GM18507 (cell line): Measurements from ENCODE around the gene FOXJ3.
A peak's percentile ranks its signal among the peaks of the same experiment; 100 is the strongest.
"Not testable (repeated sequence)": the region's sequence is repeated elsewhere in the genome, so short reads cannot be mapped to it uniquely, and the experiment has no call there.

Source experiments
- DNase-seq: peaks from one replicate; pipeline ENCODE4 v3.0.0; 2011; ENCODE audit warnings: low read depth; ENCODE audit not compliant: insufficient read length; ENCODE audit errors: extremely low spot score
- FAIRE-seq: peaks from 2 replicates; lab custom pipeline; 2011; peaks lifted over from hg19 to GRCh38; lab: Jason Lieb, UNC

The FOXJ3 gene

DNA sequence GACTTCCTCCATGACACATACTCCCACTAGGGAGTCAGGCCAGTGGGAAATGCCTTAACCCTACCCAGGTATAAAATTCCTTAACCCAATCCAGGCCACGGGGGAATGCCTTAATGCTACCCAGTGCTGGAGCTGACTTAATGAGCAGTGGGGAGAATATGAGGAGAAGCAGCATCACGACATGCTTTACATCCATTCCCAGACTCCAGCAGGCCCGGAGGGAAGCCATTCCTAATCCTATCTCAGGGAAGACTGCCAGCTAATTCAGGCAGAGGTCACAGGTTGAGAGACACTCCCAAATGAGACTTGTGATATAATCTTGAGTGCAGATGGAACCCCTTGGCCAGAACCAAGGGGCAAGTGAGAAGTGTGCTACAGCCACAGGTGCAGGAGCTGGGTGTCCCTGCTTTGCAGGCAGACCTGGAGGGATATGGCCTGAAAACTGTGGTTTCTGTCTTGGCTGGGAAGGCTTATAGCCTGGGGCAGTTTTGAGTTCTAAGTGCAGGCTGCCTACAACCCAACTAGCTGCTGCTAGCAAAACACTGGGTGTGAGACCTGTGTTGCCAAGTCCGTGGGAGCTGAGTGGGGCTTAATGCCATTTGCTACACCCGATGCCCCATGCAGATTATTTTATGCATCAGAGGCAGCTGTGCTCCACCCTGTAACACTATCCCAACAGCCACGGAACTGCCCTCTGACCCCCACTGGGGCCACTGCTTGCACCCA, 125.3 kb downstream of the FOXJ3 start:
- DNase-seq (no peak), FAIRE-seq (no peak)

DNA sequence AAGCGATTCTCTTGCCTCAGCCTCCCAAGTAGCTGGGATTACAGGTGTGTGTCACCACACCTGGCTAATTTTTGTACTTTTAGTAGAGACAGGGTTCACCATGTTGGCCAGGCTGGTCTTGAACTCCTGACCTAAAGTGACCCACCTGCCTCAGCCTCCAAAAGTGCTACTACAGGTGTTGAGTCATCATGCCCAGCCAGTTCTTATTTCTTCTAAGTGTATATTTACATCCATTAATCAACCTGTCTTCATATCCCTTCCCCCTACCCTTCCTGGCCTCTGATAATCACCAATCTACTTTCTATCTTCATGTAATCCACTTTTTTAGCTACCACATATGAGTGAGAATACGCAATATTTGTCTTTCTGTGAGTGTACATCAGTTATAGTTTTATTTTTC, 128.1 kb downstream of the FOXJ3 start:
- not testable (repeated sequence) for DNase-seq, FAIRE-seq

DNA sequence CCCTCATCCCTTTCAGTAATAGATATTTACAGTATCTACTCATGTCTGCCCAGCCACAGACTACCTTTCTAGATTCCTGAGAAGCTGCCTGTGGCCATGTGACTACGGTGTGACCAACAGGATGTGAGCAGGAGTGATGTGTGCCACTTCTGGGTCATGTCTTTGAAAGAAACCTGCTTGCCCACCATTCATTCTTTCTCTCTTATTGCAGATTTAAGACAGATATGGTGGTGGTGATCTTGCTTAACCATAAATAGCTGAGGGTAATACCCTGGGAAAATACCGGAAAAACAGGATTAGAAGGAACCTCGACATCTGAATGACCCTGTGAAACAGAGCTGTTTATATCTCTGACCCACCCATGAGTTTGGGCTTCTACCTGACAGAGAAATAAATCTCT, 128.9 kb downstream of the FOXJ3 start:
- FAIRE-seq (no peak), DNase-seq (no peak)

DNA sequence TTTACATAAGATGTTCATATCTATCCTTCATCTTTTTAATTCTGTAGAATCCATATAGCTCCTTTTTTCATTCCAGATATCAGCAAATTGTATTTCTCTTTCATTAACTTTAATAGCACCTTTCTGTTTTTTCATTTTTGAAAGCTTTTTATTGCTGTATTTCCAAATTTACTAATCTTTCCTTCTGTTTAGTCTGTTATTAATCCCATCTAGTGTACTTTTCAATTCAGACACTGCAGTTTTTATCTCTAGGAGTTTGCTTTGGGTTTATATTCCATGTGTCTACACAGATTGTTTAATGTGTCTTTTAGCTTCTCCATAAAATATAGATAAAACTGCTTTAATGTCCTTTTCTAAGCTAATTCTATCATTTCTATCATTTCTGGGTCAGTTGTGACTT, 133.0 kb downstream of the FOXJ3 start:
- FAIRE-seq (no peak), DNase-seq (no peak)

DNA sequence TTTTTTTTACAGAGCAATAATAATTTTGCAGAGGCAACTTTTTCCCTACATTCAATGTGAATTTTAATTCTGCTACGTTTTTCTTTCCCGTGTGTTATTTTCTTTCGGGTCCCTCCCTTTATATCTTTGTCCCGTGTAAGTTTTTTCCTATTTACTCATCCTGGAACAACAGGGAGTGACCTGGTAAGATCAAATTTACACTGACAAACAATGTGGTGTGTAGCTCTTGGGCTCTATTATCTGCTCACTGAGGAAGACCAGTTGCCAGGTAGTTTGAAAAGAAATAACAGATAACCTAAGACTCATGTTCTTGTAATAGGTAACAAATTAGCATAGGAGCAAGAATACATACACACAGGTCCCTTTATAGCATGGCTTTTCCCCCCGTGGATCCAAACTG, 136.8 kb downstream of the FOXJ3 start:
- no peak for DNase-seq
- no peak for FAIRE-seq

DNA sequence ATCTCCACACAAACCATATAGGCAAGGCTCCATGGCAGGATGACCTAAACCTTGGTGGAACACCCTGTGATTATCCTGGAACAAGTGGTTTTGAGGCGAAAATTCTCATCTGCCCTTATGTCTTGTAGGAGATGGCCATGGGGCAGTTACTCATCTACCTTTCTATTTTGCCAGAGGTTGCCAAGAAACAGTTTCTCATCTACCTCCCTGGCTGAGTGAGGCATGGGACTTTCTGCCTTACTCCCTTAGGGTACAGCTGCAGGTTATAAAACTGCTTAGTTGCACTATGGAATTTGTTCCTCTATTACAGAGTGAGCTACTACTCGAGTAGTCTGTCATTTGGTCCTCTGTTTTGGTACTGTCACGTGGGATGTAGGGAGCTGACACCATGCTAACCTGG, 139.2 kb downstream of the FOXJ3 start:
- no peak for FAIRE-seq

DNA sequence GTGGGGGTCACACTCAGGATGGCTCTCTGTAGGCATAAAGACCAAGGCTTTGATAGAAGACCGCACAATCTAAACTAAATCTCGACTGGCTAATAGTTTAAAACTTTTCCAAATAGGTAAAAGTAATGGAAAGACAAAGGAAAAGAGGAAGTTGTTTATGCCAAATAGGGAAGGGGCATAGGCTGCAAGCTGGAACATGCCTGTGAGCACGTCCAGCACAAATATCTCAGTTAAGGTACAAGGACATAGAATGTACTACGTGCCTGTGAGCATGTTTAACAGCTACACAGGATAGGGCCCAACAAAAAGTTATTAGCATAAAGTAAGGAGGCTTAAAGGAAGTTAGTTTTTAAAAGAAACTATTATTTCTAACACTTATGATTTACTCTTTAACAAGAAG, 142.9 kb downstream of the FOXJ3 start:
- FAIRE-seq (no peak), DNase-seq (no peak)

More for the DNA sequence above, 139.2 kb downstream of the FOXJ3 start:
- no peak for DNase-seq

DNA sequence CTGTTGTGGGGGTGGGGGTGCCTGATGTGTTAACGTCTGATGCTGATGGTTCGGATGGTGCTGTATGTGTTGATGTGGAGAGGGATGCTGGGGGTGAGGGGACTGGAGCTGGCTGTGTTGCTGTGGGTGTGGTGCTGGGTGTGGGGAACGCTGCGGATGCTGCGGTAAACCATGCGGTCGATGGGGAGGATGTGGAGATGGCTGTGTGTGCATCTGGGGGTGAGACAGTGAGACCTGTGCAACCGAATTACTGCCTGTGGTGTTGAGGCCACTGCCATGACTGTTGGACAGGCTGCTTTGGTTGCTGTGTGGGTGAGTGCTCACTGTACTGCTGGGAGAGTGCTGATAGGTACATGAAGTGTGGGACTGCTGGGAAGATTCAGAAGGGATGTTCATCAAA, 143.7 kb downstream of the FOXJ3 start:
- FAIRE-seq (no peak), DNase-seq (no peak)

DNA sequence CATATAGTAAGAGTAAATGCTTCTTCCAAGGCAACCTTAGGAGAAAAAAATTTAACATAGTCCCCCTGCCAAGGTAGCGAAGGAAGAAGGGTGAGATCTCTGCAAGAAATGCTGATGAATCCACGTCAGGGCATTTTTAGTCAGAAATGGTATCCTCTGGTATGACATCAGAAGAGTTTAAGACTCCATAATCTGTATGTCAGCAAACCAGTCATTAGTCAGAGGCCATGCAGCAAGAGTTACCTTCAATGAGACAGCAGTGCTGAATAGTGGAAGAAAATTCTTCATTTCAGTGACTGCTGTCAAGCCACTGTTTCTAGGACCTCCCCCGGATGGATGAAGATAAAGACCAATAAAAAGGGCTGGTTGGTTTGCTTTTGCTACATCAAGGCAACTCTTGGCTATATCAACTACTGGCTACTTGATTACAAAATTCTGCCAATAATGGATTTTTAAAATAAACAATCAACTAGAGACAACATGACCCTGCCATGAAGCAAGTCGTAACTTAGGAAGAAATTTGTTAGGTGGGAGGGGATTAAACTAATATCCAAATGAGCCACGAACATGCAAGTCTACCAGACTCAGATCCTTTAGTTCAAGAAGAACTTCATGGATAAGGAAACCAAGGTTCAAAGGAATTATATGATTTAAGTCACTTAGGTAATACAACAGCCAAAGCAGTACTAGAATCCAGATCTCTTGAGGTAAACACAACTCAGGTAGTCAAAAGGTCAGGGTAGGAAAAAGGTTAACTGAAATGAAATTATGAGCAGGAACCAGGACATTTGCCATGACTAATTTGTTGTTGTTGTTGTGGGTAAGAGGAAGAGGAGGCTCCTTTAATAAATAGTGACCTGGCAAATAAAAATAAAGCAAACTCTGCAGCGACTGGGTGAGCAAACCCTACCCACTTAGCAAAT, 144.8 kb downstream of the FOXJ3 start:
- FAIRE-seq (no peak), DNase-seq (no peak)

DNA sequence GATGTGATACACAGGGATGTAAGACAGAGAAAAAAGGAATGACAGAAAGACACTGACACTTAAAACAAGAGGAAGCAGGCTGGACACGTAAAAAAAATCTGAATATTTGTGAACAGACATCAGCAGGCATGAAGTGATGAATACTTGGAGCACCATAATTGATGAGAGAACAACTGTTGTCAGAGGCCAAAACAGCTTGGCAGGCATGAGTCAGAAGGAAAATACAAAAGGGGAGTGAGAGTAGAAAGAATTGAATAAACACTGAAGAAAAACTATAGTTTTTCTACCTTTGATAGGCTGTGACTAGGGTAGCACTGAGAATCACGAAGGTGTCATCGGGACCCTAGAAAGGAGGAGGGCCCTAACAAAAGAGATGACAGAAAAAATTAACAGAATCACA, 148.9 kb downstream of the FOXJ3 start:
- FAIRE-seq = no peak

DNA sequence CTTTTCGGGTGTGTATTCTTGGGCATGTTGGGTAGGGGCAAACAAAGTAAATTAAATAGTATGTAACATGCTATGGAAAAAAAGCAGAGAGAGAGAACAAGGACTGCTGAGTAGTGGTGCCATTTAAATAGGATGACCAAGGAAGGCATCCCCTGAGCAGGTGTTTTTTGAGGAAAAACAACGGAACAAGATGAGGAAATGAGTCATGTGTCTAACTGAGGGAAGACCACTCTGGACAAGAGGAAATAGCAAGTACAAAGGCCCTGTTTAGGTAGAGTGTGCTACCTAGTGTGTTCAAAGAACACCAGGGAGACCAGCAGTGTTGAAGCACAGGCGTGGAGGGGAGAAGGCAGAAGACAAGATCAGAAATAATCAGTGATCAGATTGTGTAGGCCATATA, 150.4 kb downstream of the FOXJ3 start:
- no peak for DNase-seq
- no peak for FAIRE-seq

More for the DNA sequence above, 148.9 kb downstream of the FOXJ3 start:
- DNase-seq = no peak

DNA sequence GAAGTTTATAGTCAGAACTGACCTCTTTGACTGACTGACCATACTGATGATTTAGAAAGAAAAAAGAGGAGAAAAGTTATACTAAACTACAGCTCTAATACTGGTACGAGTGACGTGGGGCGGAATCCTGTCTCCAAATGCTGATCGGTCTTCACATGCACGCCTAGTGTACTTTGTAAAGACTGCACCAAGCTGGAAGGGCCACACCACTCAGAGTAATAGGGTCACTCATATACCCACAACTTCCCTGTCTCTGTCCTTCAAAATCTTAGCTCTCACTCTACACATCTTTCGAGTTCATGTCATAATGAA, 151.1 kb downstream of the FOXJ3 start:
- FAIRE-seq (no peak), DNase-seq (no peak)

DNA sequence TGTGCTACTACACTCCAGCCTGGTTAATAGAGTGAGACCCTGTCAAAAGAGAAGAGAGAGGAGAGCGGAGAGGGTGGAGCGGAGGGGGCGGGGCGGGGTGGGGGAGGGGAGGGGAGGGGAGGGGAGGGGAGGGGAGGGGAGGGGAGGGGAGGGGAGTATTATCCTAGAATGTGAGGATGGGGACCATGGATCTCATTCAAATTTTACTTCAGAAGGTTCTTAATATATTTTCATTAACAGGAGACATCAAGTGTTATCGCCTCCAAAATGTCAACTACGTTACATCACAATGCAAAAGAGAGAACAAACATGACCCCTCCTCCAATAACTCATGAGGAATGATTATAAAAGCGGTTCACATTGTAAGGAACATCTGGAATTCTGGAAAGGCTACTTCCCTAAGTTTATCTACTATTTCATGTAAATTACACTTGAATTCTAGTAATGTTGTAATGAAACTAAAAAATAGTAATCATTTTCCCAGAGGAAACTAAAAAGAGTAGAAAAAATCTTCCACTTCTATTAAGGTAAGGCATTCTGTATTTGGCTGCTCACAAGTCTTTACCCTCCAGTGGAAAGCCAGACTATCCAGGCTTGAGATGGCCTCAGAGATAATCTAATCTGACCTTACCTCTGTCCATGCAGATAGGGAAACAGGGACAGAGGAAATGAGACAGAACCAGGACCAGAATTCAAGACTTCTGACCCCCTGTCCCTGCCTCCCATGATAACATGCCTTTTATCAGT, 151.7 kb downstream of the FOXJ3 start:
- FAIRE-seq (no peak), DNase-seq (no peak)

DNA sequence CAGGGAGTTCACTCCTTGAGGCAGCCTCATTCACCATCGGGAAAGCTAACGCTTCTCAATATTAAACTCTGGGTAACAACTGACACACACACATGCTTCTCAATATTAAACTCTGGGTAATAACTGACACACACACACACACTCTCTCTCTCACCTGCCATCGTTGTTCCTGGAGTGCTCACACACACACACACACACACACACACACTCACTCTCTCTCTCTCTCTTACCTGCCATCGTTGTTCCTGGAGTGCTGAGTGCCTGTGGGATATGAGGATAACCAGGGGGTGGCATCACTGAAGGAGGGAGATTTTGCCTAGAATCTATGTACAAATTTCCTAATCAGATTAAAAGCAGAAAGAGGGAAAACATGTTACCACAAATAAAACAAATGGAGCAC, 153.3 kb downstream of the FOXJ3 start:
- FAIRE-seq = no peak
- no peak for DNase-seq

DNA sequence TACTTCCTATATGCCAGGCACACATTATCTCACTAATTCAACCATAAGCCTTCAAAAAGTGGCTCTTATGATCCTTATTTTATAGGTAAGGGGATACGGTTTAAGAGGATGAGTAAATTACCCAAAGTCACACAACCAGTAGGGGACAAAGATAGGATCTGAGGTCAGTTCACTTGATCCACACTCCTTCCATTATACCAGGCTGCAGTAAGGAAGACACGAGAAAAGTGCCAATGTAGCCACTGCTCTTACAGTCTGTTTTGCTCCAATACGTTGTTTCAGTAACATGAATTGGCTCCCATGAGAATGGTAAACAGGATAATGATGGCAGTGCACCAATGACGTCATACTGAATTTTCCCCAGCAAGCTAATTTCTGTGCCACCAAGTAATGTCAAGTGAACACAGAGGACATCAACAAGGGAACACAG, 155.1 kb downstream of the FOXJ3 start:
- FAIRE-seq (no peak), DNase-seq (no peak)

DNA sequence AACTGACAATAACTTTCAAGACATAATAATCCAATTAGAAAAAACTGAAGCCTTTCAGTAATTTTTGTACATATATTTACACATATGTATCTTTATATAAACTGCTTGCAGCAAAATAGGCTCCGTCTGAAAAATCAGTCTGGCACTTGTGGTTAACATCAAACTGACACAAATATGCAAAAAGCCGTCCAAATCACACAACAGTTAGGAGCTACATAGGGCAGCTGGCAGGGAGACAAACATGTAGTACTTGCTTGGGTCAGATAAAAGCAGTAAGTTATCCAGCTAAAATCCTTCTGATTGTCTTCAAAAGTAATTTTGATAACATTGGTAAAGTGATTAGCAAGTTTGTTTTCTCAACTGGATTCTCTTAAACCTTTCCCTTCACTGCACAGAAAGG, 155.8 kb downstream of the FOXJ3 start:
- FAIRE-seq = no peak
- no peak for DNase-seq

DNA sequence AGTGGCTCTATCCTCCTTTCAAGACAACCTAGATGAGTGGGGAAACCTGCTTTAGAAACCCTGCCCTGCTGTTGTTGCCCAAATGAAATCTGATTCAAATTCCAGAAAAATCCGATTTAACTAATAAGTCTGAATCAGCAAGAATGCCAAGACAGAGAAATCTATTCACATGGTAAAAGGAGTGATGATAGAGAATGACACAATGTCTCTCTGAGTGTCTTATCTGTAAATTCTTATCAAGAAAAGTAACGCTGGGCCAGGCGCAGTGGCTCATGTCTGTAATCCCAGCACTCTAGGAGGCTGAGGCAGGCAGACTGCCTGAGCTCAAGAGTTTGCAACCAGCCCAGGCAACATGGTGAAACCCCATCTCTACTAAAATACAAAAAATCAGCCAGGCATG, 156.8 kb downstream of the FOXJ3 start:
- FAIRE-seq = no peak
- DNase-seq = no peak

DNA sequence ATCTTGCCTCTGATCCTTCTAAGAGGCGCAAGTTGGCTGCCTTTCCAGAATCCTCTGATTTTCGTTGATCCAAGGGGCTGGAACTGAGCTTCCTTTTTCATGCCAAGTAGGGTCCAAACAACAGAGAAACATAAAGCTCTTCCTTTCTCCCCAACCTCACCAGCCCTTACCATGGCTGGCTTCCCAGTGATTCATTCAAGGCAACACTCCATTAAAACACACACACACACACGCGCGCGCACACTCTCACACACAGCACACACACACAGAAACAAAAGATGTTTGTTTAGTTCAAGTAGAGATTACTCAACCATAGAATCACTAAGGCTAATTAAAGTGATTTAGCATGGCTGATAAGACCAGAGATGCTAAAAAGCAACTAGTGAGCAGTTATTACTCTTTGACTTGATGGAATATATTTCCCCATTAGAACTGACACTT, 157.5 kb downstream of the FOXJ3 start:
- no peak for FAIRE-seq
- no peak for DNase-seq

DNA sequence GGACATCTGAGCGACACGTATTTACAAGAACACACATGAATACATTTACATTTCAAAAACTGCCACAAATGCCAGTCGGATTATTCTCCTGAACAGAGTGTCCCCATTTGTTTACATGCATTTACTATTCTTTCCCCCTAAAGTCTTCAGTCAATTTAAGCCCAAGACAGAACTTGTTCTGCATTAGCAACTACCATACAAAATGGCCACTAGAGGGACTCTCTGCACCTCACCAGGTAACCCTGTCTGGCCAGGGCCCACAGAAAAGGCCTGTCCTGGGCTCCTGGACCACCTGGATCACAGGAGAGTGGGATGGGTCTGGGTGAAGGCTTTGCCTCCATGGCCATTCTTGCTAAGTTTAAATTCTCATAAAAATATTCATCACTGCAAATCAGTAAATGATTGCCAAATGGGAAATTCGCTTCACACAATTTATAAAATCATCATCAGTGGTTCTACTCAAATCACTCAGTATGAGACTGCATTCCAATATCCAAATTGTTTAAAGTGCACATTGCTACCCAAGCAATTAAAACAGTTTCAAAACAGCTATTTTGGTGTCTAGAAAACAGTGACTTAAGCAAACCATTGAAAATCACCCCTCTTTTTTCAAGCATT, 158.0 kb downstream of the FOXJ3 start:
- FAIRE-seq = peak; percentile 42
- peak; percentile 22 for DNase-seq
